ENCODE results near the gene GPR21.

GRCh38 chr9:123000371-123001068 lies 32.9 kb upstream of the GPR21 start:
- no peak for TF ChIP-seq CTBP1 (IDR thresholded peaks at IDR 0.05; ENCODE audit: borderline replicate concordance)
- no peak for TF ChIP-seq TARDBP (IDR thresholded peaks at IDR 0.05)
- TF ChIP-seq BHLHE40 (IDR thresholded peaks at IDR 0.05; ENCODE audit: borderline replicate concordance): no peak
- TF ChIP-seq FOXM1 (IDR thresholded peaks at IDR 0.05; ENCODE audit: borderline replicate concordance): no peak
- no peak for TF ChIP-seq SP1 (IDR thresholded peaks at IDR 0.05)

Data from HEK293T (cell line).